NCI-H510A treated with DMSO at 0.1 percent for 48 hours (cell line): ENCODE results near the gene CENPA.
"Not testable (repeated sequence)": the region's sequence is repeated elsewhere in the genome, so short reads cannot be mapped to it uniquely, and the experiment has no call there.

ENCODE experiments used
- DNase-seq: peaks from one replicate; lab custom pipeline; 2025; lab: John Stamatoyannopoulos, UW

CENPA gene

GRCh38 chr2:26760991-26761390 is 24.9 kb upstream of the CENPA start:
- DNase-seq = not testable (repeated sequence)

DNA sequence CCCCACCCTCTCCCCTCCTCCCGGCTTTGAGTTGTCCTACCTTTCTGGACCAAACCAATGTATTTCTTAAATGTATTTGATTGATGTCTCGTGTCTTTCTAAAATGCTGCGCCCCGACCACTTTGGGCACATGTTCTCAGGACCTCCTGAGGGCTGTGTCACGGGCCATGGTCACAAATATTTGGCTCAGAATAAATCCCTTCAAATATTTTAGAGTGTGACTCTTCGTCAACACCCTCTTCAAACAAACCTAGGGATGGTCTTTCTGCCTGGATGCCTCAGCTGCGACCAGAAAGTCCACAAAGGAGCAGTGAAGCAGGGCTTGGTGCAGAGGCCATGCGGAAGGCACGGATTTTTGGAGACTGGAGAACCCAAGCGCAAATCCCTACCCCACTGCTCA is 22.8 kb upstream of the CENPA start:
- no peak for DNase-seq

- DNase-seq = peak; percentile 54
Measured at GRCh38 chr2:26764078-26764887, 21.6 kb upstream of the CENPA start, which contains the start of gene SLC35F6. Gene SLC35F6, plus strand, starts transcription at chr2:26764284. Its CDS starts 66 bp downstream, at chr2:26764350.

GRCh38 chr2:26764906-26765305 is 20.9 kb upstream of the CENPA start:
- DNase-seq = no peak

GRCh38 chr2:26765475-26766200 is 20.2 kb upstream of the CENPA start:
- DNase-seq = no peak

DNA sequence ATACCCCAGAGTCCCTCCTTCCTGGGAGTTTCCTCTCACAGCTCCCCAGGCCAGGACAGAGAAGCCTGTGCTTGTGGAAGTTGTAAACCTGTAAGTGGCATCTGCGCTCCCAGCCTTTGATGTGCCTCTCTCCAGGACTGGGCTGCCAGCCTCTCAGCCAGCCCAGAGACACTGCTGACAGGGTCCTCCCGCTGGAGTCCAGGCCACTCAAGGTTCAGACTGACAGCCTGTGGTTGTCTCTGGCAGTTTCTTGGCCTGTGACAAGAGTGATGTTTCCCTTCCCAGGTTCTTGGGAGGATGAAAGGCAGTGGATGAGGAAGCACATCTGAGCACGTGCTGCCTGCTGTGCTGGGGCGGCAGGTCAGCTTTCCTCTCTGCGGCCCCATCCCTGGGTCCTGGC is 18.7 kb upstream of the CENPA start:
- no peak for DNase-seq

GRCh38 chr2:26767894-26768487 is 17.9 kb upstream of the CENPA start:
- DNase-seq = no peak

DNA sequence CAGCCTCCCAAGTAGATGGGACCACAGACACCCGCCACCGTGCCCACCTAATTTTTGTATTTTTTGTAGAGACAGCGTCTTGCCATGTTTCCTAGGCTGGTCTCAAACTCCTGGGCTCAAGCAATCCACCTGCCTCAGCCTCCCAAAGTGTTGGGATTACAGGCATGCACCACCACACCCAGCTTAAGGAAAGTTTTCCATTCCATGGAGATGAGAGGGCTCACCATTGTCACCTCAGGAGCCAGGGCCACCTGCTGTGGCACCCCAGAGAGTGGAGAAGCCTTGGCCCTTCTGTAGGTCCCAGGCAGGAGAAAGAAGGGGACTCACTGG is 17.1 kb upstream of the CENPA start:
- DNase-seq = no peak

DNA sequence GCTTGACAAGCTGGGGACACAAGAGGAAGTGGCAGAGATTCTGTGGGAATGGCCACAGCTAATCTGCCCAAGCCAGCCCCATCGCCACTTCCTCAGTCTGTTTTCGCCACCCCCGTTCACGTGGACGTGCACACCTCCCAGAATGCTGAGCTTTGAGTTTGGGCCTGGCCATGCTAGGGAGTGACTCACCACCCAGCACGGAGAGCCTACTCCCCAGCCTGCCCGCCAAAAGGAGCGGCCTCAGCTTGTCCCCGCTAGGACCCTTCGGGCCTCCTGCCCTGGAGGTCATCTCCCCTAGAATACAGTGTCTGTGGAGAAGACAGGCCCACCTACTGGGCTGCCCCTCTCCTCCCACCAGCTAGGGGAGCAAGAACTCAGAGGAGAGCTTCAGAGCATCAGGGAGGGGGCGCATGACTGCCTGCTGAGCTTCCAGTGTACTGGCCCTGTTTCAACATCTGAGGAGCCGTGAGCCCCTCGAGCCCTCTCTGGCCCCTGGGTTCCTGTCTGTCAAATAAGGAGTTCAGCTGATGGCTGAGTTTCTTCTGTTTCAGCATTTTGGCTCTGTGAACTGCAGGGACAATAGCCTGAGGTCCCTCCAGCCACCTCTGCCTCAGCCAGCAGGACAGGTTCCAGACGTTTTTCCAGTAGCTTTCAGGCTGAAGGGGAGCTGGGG is 16.6 kb upstream of the CENPA start:
- no peak for DNase-seq

DNA sequence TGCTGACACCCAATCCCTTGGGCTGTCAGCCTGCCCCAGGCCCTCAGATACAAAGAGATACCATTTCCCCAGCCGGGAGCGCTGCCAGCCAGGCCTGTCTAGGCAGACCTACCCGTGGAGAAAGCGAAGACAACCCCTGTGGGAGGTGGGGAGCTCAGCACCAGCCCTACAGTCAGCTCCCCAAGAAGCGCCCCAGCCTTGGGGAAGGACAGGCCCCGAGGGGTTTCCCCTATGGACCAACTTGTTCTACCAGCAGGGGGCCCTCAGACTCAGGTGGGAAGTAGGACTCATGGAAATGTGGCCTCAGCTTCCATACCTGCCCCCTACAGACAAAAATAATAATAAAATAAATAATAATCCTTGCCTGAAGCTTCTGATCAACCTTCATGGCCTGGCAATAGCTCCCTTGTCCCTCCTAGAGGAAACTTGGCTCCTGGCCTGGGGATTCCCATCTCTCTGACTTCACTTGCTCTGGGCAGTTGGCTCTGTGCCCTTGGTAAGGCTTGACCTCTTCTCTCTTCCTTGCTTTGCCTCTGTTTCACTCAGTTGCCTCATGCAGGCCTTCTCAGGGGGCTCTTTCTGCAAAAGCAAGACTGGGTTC is 14.8 kb upstream of the CENPA start:
- no peak for DNase-seq

DNA sequence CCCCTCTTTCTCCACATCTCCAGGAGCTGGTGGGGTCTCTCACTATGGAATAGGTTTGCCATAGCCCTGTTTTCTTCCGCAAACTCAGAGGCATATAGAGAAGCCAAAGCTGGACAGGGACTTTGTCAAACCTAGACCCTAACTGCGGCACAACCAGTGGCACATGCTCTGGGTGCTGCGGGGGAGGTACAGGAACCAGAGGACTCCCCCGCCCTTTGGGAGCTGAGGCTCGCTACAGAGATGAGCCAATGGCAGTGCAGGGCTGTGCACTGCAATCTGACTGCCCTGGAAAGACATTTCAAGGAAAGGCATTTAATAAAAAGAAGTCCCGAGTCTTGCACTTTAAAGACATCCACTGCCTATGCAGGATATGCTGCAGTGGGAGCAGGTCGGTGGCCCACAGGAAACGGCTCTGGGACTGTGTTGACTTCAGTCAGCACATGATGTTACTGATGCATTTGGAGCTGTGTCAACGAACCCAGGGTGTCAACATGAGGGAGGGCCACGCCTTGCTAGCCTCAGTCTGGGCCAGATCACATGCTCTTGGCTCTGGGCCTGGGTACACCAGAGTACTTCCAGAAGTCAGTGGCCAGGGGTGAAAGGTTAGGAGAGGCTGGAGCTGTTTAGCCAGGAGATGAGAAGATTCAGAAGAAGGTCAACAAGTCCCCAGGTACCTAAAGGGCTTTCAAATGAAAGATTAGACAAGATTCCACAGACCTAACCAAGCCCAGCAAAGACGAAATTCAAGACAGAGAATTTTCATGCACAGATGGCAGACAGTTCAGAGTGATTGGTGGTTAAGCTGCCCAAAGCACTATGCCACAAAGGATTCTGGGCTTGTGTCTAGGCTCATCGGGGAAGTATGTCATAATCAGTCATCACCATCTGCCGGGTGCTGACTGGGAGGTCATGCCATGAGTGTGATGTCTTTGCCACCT is 13.5 kb upstream of the CENPA start:
- DNase-seq = no peak

DNA sequence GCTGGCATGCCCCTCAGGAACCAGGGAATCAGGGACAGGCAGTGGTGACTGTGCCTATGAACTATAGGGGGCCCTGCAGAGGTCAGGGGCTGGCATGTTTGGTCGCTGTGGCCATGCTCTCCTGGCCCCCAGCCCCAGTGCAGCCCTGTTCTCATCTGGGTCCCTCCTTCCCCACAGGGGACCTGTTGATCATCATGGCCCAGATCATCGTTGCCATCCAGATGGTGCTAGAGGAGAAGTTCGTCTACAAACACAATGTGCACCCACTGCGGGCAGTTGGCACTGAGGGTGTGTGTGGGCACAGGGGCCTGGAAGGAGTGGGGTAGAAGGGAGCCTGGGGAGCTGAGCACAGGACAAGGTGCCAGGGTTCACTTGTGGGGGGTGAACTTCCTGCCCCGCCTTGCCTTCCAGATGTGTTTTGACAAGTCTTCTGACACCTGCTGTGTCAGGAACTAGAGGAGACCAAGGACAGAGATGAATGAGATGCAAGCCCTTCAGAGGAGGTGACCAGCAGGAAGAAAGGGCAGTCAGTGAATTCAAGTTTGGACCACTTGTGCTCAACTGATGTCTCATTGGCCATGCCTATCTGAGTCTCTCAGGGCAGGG is 9.6 kb upstream of the CENPA start:
- no peak for DNase-seq

GRCh38 chr2:26778098-26778497 is 7.8 kb upstream of the CENPA start:
- no peak for DNase-seq

GRCh38 chr2:26778507-26778906 is 7.3 kb upstream of the CENPA start:
- no peak for DNase-seq

- DNase-seq = no peak
Measured at GRCh38 chr2:26780203-26780760, 5.6 kb upstream of the CENPA start.

- DNase-seq = no peak
Measured at GRCh38 chr2:26782876-26783704, 2.8 kb upstream of the CENPA start.

- no peak for DNase-seq
Measured at GRCh38 chr2:26784570-26785234, 1.2 kb upstream of the CENPA start.

- DNase-seq = peak; percentile 3
Measured at GRCh38 chr2:26786207-26787028, 562 bp downstream of the CENPA start.
